Tibial nerve (tissue), 3 donors: Measurements from ENCODE around the gene RAB33B.

Experiments
- CTCF ChIP-seq, 5 experiments: fragments of 200-600 bp in 3 of 5; fragments of 450-650 bp in 2 of 5; sonication (generic) in 3 of 5; IDR thresholded peaks; one replicate each; pipeline ENCODE4 v1.5.1; 2016 to 2019; ENCODE audit warnings: antibody characterized with exemption in 5 of 5, mild to moderate bottlenecking in 3 of 5, moderate library complexity in 2 of 5
- POLR2A ChIP-seq, 2 donors: fragments of 450-650 bp; IDR thresholded peaks; one replicate each; pipeline ENCODE4 v1.6.1; 2017; ENCODE audit warnings: antibody characterized with exemption in 2 of 2, mild to moderate bottlenecking in 2 of 2, moderate library complexity in 2 of 2

GRCh38 chr4:139465922-139466321 lies 12.0 kb downstream of the RAB33B start:
- TF ChIP-seq CTCF (IDR thresholded peaks at IDR 0.05) = no peak
- no peak for TF ChIP-seq POLR2A (IDR thresholded peaks at IDR 0.05)
